ENCODE data around the gene RREB1. TPM values are rescaled to one million over a fixed set of nuclear protein-coding genes. Genes with fewer than 3 reads are reported as not detected.

RREB1 gene
- total RNA-seq, 2 donors from 2014 or later = 58.4 to 71.0 TPM

DNA sequence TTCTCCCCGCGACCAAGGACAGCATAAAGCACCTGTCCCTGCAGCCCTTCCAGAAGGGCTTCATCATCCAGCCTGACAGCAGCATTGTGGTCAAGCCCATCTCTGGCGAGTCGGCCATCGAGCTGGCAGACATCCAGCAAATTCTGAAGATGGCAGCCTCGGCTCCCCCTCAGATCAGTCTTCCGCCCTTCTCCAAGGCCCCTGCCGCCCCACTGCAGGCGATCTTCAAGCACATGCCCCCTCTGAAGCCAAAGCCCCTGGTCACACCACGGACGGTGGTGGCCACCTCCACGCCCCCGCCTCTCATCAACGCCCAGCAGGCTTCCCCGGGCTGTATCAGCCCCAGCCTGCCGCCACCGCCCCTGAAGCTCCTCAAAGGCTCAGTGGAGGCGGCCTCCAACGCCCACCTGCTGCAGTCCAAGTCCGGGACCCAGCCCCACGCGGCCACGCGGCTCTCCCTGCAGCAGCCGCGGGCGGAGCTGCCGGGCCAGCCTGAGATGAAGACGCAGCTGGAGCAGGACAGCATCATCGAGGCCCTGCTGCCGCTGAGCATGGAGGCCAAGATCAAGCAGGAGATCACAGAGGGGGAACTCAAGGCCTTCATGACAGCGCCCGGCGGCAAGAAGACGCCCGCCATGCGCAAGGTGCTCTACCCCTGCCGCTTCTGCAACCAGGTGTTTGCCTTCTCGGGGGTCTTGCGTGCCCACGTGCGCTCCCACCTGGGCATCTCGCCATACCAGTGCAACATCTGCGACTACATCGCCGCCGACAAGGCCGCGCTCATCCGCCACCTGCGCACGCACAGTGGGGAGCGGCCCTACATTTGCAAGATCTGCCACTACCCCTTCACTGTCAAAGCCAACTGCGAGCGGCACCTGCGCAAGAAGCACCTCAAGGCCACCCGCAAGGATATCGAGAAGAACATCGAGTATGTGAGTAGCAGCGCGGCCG lies 121.9 kb downstream of the RREB1 start:
- Histone ChIP-seq H3K27me3 (replicated peaks; ENCODE audit: insufficient read depth) (no peaks in the 10 kb centered on the region), H3K36me3 (peaks cover 11 to 47% of the 10 kb centered on the region in 2 donors)
- DNase-seq (ENCODE audit: low spot score) = no peak

DNA sequence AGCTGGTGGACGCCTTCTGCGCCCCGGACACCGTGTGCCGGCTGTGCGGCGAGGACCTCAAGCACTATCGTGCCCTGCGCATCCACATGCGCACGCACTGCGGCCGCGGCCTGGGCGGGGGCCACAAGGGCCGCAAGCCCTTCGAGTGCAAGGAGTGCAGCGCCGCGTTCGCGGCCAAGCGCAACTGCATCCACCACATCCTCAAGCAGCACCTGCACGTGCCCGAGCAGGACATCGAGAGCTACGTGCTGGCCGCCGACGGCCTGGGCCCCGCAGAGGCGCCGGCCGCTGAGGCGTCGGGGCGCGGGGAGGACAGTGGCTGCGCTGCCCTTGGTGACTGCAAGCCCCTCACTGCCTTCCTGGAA lies 122.5 kb downstream of the RREB1 start:
- Histone ChIP-seq H3K27ac (no peak overlapping the region), H3K4me3 (no peak overlapping the region), H3K27me3 (replicated peaks; ENCODE audit: insufficient read depth) (no peaks in the 10 kb centered on the region), H3K4me1 (replicated peaks) (peaks cover 3% of the 10 kb centered on the region), H3K9me3 (no peaks in the 10 kb centered on the region), H3K36me3 (peaks cover 11 to 43% of the 10 kb centered on the region in 2 donors)
- TF ChIP-seq POLR2A (IDR thresholded peaks at IDR 0.05) (no peak), POLR2AphosphoS5 (IDR thresholded peaks at IDR 0.05) (no peak)
- TF ChIP-seq, protein P1, sequence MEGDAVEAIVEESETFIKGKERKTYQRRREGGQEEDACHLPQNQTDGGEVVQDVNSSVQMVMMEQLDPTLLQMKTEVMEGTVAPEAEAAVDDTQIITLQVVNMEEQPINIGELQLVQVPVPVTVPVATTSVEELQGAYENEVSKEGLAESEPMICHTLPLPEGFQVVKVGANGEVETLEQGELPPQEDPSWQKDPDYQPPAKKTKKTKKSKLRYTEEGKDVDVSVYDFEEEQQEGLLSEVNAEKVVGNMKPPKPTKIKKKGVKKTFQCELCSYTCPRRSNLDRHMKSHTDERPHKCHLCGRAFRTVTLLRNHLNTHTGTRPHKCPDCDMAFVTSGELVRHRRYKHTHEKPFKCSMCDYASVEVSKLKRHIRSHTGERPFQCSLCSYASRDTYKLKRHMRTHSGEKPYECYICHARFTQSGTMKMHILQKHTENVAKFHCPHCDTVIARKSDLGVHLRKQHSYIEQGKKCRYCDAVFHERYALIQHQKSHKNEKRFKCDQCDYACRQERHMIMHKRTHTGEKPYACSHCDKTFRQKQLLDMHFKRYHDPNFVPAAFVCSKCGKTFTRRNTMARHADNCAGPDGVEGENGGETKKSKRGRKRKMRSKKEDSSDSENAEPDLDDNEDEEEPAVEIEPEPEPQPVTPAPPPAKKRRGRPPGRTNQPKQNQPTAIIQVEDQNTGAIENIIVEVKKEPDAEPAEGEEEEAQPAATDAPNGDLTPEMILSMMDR (IDR thresholded peaks at IDR 0.05) = no peak
- intact Hi-C loops (cut with DNase I) = loop anchor here (10.0 kb wide), 1 partner anchor 306 kb away; no protein-coding TSS in a partner anchor
- no peak for DNase-seq (ENCODE audit: low spot score)
- 98% methylated on average over 39 of the region's 39 CpGs for WGBS

More for the DNA sequence above, 121.9 kb downstream of the RREB1 start:
- Histone ChIP-seq H3K4me1 (replicated peaks) (no peaks in the 10 kb centered on the region), H3K27ac (no peak overlapping the region), H3K9me3 (no peaks in the 10 kb centered on the region), H3K4me3 (no peak overlapping the region)
- WGBS = 95% methylated on average over 62 of the region's 62 CpGs
- no peak for TF ChIP-seq POLR2AphosphoS5 (IDR thresholded peaks at IDR 0.05)
- intact Hi-C loops (cut with DNase I) = loop anchor here (10.0 kb wide), 1 partner anchor 305 kb away; no protein-coding TSS in a partner anchor

DNA sequence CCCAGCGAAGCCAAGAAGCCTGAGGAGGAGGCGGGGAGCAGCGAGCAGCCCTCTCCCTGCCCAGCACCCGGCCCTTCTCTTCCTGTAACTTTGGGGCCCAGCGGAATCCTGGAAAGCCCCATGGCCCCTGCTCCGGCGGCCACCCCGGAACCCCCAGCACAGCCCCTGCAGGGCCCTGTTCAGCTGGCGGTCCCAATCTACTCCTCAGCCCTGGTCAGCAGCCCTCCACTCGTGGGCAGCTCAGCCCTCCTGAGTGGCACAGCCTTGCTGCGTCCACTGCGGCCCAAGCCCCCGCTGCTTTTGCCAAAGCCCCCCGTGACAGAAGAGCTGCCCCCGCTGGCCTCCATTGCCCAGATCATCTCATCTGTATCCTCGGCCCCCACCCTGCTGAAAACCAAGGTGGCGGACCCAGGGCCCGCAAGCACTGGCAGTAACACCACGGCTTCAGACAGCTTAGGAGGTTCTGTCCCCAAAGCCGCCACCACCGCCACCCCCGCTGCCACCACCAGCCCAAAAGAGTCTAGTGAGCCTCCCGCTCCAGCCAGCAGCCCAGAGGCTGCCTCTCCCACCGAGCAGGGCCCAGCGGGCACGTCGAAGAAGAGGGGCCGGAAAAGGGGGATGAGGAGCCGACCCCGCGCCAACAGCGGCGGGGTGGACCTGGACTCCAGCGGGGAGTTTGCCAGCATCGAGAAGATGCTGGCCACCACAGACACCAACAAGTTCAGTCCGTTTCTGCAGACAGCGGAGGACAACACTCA lies 123.4 kb downstream of the RREB1 start:
- intact Hi-C loops (cut with DNase I) = loop anchor here (10.0 kb wide), 1 partner anchor 306 kb away; no protein-coding TSS in a partner anchor
- TF ChIP-seq POLR2AphosphoS5 (IDR thresholded peaks at IDR 0.05) (no peak), POLR2A (IDR thresholded peaks at IDR 0.05) (no peak)
- TF ChIP-seq, protein P1 (IDR thresholded peaks at IDR 0.05) = no peak
- H3K27me3 ChIP-seq (replicated peaks; ENCODE audit: insufficient read depth) = no peaks in the 10 kb centered on the region
- WGBS = 96% methylated on average over 35 of the region's 37 CpGs
- peaks cover 11 to 34% of the 10 kb centered on the region in 2 donors for H3K36me3 ChIP-seq
- no peak overlapping the region for H3K4me3 ChIP-seq
- H3K4me1 ChIP-seq (replicated peaks) = peaks cover 9% of the 10 kb centered on the region
- DNase-seq (ENCODE audit: low spot score) = no peak
- H3K27ac ChIP-seq = no peak overlapping the region
- H3K9me3 ChIP-seq = no peaks in the 10 kb centered on the region

DNA sequence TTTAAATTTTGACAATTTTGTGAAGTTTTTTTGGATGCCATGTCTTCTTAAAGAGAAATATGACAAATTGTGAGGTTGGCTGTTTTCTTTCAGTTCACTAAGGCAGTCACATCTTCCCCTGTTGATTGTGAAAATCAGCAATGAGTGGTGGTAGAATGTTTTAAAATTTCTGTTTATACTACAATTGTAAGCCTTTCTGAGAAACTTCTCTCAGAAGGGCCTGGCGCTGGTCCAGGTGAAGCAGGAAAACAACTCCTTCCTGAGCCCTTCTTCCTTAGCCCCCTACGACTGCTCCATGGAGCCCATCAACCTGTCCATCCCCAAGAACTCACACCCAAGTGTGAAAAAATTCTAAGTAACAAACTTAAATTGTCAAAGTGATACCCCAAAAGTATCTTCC lies 124.6 kb downstream of the RREB1 start:
- intact Hi-C loops (cut with DNase I) = loop anchor here (10.0 kb wide), 1 partner anchor 308 kb away; no protein-coding TSS in a partner anchor
- Histone ChIP-seq H3K36me3 (peaks cover 11 to 28% of the 10 kb centered on the region in 2 donors), H3K27ac (no peak overlapping the region), H3K4me3 (no peak overlapping the region), H3K27me3 (replicated peaks; ENCODE audit: insufficient read depth) (no peaks in the 10 kb centered on the region), H3K4me1 (replicated peaks) (peaks cover 12% of the 10 kb centered on the region), H3K9me3 (no peaks in the 10 kb centered on the region)
- no peak for TF ChIP-seq POLR2A (IDR thresholded peaks at IDR 0.05)
- TF ChIP-seq, protein P1 (IDR thresholded peaks at IDR 0.05) = no peak
- no peak for TF ChIP-seq POLR2AphosphoS5 (IDR thresholded peaks at IDR 0.05)
- 75% methylated on average over 2 of the region's 2 CpGs for WGBS
- no peak for DNase-seq (ENCODE audit: low spot score)

DNA sequence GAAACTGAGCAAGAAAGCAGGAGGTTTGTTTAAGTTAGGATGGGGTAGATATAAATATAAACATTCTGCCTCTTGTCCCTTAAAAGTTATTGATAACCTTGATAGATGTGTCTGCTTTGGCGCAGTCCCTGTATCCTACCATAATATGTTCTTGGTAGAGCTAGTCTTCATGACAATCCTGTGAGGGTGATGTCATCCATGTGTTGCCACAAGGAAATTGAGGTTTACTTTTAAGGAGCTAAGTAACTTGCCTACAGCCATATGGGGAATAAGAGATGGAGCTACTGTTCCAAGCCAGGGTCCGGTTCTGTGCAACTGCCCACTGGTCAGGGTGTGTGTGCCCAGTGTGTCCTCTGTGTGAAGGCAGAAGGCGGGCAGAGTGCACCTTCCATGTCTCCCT lies 126.8 kb downstream of the RREB1 start:
- WGBS = 92% methylated on average over 3 of the region's 3 CpGs
- H3K36me3 ChIP-seq = peaks cover 6 to 20% of the 10 kb centered on the region in 2 donors

More for the DNA sequence above, 126.8 kb downstream of the RREB1 start:
- TF ChIP-seq, protein P1 (IDR thresholded peaks at IDR 0.05) = no peak
- H3K4me3 ChIP-seq = no peak overlapping the region
- peaks cover 12% of the 10 kb centered on the region for H3K4me1 ChIP-seq (replicated peaks)
- H3K27ac ChIP-seq = peak overlapping the region; percentile 71 to 77
- no peaks in the 10 kb centered on the region for H3K9me3 ChIP-seq
- intact Hi-C loops (cut with DNase I) = loop anchor here (10.0 kb wide), 1 partner anchor 310 kb away; no protein-coding TSS in a partner anchor
- no peaks in the 10 kb centered on the region for H3K27me3 ChIP-seq (replicated peaks; ENCODE audit: insufficient read depth)
- no peak for DNase-seq (ENCODE audit: low spot score)

Data from prostate gland (tissue), 2 donors.